ENCODE measurements around the gene AGPAT3.

Gene AGPAT3

GRCh38 chr21:43971992-43972255 is 106.9 kb downstream of the AGPAT3 start:
- in situ Hi-C loops (cut with MboI; ENCODE audit: low sequenced_read_pairs), result no loop called here

- in situ Hi-C loops (cut with MboI; ENCODE audit: low sequenced_read_pairs), result no loop called here
Observed at GRCh38 chr21:43972850-43973633, 108.0 kb downstream of the AGPAT3 start.

DNA sequence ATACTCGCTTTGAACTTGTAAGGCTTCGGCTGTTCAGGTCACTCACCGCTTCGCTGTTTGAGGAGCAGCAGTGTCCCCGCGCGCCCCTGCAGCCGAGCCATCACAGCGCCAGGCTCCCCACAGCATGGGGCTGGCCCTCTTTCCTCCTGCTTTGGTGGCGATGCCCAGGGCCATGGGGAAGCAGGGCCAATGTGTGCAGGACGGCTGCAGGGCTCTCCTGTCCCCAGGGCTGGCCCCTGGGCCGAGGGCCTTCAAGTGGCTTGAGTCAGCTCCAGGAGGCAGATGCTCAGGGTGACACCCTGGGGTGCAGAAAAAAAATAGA is 108.6 kb downstream of the AGPAT3 start:
- in situ Hi-C loops (cut with MboI; ENCODE audit: low sequenced_read_pairs), result no loop called here

GRCh38 chr21:43974791-43975468 is 109.9 kb downstream of the AGPAT3 start:
- in situ Hi-C loops (cut with MboI; ENCODE audit: low sequenced_read_pairs), result no loop called here

DNA sequence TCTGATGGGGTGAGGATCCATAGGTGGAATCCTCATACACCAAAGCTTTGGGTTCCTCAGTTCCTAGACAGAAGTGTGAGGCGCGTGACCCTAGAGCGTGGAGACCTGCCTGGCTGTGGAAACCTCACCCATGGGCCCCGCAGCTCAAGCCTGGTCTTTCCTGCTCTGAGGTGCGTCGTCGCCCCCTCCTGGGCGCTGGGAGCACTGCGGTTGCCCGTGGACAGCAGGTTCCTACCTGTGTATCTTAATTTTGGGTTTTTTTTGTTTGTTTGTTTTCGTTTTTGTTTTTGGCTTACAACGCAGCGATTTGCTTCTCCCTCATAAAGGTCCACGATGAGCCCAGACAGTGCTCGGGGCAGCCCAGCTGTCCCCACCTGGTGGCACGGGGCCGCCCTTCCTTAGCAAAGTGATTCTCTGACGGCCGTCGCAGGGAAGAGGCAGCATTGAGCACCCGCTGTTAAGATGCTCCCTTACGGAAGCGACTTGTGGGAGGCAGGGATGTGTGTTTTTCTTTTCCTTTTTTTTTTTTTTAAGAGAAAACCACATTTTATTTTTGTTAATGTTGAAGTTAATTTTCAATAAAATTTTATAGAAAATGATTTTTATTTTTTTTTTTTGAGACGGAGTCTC is 110.6 kb downstream of the AGPAT3 start:
- in situ Hi-C loops (cut with MboI; ENCODE audit: low sequenced_read_pairs), result no loop called here

GRCh38 chr21:43976661-43977060 is 111.6 kb downstream of the AGPAT3 start:
- in situ Hi-C loops (cut with MboI; ENCODE audit: low sequenced_read_pairs), result no loop called here

GRCh38 chr21:43978060-43978459 is 113.0 kb downstream of the AGPAT3 start:
- in situ Hi-C loops (cut with MboI; ENCODE audit: low sequenced_read_pairs), result no loop called here

- in situ Hi-C loops (cut with MboI; ENCODE audit: low sequenced_read_pairs), result no loop called here
Observed at GRCh38 chr21:43979654-43980053, 114.6 kb downstream of the AGPAT3 start.

DNA sequence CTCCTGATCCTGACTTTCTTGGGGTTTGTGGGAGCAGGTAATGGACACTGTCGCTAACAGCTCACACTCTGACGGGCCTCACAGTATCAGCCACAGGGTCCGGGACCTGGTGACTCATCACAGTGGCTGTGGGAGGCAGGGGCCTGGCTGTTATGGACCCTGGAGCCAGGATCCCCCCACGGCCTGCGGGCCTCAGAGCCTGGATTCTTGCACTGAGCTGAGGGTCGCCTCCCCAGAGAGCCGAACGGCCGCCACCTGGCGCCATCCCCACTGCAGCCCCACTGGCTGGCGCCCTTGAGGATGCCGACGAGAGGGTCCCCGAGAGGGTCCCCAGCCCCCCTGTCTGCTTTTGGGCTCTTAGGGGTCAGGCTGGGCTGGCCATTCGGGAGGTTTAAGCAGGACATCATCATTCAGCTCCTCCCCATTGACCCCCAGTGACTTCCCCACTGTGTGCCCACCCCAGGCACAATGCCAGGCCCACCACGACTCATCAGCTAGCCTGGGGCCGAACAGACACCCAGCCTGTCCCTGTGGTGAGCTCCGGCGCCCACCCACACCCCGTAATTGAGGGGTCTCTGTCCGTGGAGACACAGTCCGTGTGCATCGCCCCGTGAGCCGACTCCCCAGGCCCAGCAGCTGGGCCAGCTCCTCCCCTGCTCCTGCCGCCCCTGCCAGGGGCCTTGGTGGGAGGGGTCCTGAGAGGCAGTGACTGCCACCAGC is 116.3 kb downstream of the AGPAT3 start:
- in situ Hi-C loops (cut with MboI; ENCODE audit: low sequenced_read_pairs), result no loop called here

- in situ Hi-C loops (cut with MboI; ENCODE audit: low sequenced_read_pairs), result no loop called here
Observed at GRCh38 chr21:43981871-43982210, 116.8 kb downstream of the AGPAT3 start.

GRCh38 chr21:43982489-43983078 is 117.6 kb downstream of the AGPAT3 start:
- in situ Hi-C loops (cut with MboI; ENCODE audit: low sequenced_read_pairs), result no loop called here

GRCh38 chr21:43983390-43983789 is 118.4 kb downstream of the AGPAT3 start:
- in situ Hi-C loops (cut with MboI; ENCODE audit: low sequenced_read_pairs), result no loop called here

DNA sequence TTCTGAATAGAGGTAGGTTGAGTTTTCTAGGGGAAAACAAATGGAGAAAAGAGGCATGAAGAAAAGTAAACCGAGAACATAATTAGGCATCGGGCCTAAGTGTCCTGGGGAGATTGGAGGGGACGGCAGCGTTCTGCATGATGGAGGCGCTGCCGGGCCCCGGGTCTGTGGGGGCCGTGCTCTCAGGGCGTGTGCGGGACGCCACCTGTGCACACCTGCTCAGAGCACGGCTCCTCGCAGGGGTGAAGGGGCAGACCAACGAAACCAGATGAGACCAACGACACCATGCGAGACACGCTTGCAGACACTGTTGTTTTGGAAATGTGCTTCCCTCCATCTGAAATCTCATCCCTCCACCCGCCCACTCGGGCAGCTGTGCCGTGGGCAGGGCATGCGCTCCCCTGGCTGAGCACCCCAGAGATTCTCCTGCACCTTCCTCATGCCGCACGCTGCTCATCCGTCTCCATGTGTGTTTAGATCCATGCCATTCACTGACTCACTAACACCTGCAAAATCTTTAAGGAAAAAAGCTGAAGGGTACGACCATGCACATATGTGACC is 118.9 kb downstream of the AGPAT3 start:
- in situ Hi-C loops (cut with MboI; ENCODE audit: low sequenced_read_pairs), result no loop called here

GRCh38 chr21:43984905-43985689 is 120.1 kb downstream of the AGPAT3 start:
- in situ Hi-C loops (cut with MboI; ENCODE audit: low sequenced_read_pairs), result no loop called here

DNA sequence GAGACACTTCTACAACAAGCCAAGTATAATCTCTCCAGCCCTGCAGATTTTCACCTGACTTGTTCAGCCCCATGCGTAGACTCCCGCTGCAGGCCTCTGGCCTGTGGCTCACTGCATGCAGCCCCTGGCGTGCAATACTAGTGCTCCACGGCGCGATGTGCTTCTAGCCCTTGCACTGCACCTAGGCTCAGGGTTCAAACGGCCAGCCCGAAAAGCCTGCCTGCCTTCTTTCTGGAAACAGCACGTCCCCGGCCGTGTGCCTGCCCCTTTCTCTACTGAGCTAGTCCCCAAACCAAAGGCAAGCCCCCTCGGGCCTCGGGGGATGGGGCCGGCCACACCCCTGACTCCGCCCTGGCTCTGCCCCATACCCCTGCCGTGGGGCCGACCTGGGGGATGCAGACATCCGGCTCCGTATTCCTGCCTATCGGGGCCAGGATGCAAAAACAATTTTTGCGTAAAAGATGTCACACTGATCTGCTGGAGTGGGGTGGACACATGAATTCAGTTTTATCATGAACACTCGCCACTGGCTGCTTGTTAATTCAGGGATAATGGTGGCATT is 120.7 kb downstream of the AGPAT3 start:
- in situ Hi-C loops (cut with MboI; ENCODE audit: low sequenced_read_pairs), result no loop called here

DNA sequence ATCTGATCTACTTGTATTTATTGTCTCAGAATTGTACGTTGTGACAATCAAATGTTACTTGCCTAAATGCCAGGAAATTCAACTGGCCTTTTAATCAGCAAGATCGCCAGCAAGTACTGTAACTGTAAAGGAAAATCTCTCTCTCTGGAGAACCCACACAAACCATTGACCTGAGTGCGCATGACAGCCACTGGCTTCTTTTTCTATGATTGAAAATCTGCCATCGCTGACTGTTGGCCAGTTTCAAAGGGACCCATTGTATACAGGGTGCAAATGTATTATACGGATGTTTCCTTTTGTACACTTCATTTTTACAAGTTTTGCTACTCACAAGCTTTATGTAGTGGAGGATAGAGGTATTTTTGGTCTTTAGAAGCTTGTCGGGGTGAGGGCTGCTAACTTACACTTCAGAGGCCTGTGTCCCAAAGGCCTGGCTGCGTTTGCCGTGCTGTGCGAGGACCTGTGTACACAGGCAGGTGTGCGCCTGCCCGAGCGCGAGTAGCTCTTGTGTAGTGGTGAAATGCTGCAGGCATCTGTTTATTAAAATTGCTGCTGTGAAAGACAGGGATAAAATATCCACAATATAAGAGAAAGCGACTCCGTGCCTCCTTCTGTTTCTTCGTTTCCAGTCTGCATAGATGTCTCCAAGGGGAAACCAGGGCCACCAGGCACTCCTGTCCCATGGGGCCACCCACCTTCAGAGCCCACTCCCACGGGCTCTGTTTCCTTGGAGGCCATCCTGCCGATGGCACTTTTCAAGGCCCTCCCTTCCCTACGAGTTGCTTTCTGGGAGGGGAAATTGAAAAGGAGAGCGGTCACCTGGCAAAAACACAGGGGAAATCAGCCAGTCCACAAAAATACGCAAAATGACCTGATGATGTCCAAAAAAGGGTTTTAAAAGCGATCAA is 121.8 kb downstream of the AGPAT3 start:
- in situ Hi-C loops (cut with MboI; ENCODE audit: low sequenced_read_pairs), result no loop called here

- in situ Hi-C loops (cut with MboI; ENCODE audit: low sequenced_read_pairs), result no loop called here
Observed at GRCh38 chr21:43987509-43987908, 122.5 kb downstream of the AGPAT3 start.

DNA sequence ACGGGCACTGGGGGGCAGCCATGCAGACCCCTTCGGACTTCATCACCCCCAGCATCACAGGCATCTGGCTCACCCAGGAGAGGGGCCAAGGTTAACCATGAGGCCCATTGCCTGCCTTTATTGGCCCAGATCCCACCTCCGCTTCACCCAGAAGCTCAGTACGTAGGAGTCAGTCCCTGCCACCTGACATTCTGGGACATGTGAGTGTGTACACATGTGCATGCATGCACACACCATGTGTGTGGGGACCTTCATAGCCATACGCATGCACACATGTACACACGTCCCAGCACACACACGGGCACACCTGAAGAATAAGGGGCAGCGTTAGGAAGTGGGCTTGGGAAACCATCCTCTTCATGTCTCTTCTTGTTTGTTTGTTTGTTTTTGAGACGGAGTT is 123.0 kb downstream of the AGPAT3 start:
- in situ Hi-C loops (cut with MboI; ENCODE audit: low sequenced_read_pairs), result no loop called here

Data from HL-60/S4 treated with phorbol 12-myristate 13-acetate at 8.2 ng/mL for 4 days and 3 days (cell line).